HTR-8/SVneo (cell line): ENCODE results near the gene PLRG1.

Experiments
- DNase-seq: peaks from one replicate; pipeline ENCODE4 v3.0.0; 2011; ENCODE audit warnings: low spot score, mixed read lengths; ENCODE audit not compliant: insufficient read length
- FAIRE-seq: peaks from 2 replicates; lab custom pipeline; 2011; peaks lifted over from hg19 to GRCh38; lab: Jason Lieb, UNC

PLRG1 gene

GRCh38 chr4:154485127-154485773 lies 65.0 kb downstream of the PLRG1 start:
- no peak for DNase-seq
- no peak for FAIRE-seq
